Measurements from ENCODE around the gene ZSCAN30.

Gene ZSCAN30

DNA sequence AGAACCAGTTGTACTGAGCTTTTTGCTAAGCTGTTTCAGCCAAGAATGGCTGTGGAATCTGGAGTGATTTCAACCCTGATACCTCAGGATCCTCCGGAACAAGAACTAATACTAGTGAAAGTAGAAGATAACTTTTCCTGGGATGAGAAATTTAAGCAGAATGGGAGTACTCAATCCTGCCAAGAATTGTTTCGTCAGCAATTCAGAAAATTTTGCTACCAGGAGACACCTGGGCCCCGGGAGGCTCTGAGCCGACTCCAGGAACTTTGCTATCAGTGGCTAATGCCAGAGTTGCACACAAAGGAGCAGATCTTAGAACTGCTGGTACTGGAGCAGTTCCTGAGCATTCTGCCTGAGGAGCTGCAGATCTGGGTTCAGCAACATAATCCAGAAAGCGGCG is 47.6 kb downstream of the ZSCAN30 start:
- no peak overlapping the region for H3K4me3 ChIP-seq (ENCODE audit: low read depth, low read length)
- peaks cover 2% of the 10 kb centered on the region for H3K36me3 ChIP-seq (ENCODE audit: control insufficient read depth, insufficient read depth, low read length)

DNA sequence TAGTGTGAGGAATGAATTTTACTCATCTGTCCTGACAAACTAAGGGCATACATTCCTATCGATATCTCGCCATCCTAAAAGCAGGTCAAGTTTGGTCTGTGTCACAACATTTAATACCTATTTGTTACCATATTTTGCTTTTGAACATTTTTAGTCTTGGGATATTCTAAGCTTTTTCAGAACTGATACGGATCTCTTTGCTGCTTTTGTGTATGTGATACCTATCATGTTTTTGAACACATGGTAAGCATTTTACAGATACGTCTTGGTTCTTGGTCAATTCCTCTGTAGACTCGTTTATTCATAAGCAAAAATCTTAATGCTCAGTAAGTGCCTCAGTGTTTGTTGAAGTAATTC is 48.6 kb downstream of the ZSCAN30 start:
- Histone ChIP-seq H3K27ac (peak overlapping the region; percentile 97), H3K4me1 (no peaks in the 10 kb centered on the region), H3K4me2 (ENCODE audit: low read length) (peak overlapping the region; percentile 79), H3K36me3 (ENCODE audit: control insufficient read depth, insufficient read depth, low read length) (peaks cover 2% of the 10 kb centered on the region), H3K79me2 (peaks cover 3% of the 10 kb centered on the region), H3K4me3 (ENCODE audit: low read depth, low read length) (peak overlapping the region; percentile 92), H2AFZ (peak overlapping the region; percentile 96), H3K9me3 (ENCODE audit: control insufficient read depth, low read length) (no peaks in the 10 kb centered on the region), H3K27me3 (ENCODE audit: control insufficient read depth, insufficient read depth, low read length) (no peaks in the 10 kb centered on the region), H3K9ac (no peak overlapping the region)
- TF ChIP-seq, protein P1, sequence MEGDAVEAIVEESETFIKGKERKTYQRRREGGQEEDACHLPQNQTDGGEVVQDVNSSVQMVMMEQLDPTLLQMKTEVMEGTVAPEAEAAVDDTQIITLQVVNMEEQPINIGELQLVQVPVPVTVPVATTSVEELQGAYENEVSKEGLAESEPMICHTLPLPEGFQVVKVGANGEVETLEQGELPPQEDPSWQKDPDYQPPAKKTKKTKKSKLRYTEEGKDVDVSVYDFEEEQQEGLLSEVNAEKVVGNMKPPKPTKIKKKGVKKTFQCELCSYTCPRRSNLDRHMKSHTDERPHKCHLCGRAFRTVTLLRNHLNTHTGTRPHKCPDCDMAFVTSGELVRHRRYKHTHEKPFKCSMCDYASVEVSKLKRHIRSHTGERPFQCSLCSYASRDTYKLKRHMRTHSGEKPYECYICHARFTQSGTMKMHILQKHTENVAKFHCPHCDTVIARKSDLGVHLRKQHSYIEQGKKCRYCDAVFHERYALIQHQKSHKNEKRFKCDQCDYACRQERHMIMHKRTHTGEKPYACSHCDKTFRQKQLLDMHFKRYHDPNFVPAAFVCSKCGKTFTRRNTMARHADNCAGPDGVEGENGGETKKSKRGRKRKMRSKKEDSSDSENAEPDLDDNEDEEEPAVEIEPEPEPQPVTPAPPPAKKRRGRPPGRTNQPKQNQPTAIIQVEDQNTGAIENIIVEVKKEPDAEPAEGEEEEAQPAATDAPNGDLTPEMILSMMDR (IDR thresholded peaks at IDR 0.05): no peak

More for the DNA sequence above, 47.6 kb downstream of the ZSCAN30 start:
- H3K9ac ChIP-seq: no peak overlapping the region
- no peak overlapping the region for H3K27ac ChIP-seq
- H2AFZ ChIP-seq: no peak overlapping the region
- TF ChIP-seq, protein P1 (IDR thresholded peaks at IDR 0.05): no peak
- H3K4me1 ChIP-seq: no peaks in the 10 kb centered on the region
- H3K27me3 ChIP-seq (ENCODE audit: control insufficient read depth, insufficient read depth, low read length): no peaks in the 10 kb centered on the region
- H3K79me2 ChIP-seq: peaks cover 3% of the 10 kb centered on the region
- H3K4me2 ChIP-seq (ENCODE audit: low read length): no peak overlapping the region
- H3K9me3 ChIP-seq (ENCODE audit: control insufficient read depth, low read length): no peaks in the 10 kb centered on the region

DNA sequence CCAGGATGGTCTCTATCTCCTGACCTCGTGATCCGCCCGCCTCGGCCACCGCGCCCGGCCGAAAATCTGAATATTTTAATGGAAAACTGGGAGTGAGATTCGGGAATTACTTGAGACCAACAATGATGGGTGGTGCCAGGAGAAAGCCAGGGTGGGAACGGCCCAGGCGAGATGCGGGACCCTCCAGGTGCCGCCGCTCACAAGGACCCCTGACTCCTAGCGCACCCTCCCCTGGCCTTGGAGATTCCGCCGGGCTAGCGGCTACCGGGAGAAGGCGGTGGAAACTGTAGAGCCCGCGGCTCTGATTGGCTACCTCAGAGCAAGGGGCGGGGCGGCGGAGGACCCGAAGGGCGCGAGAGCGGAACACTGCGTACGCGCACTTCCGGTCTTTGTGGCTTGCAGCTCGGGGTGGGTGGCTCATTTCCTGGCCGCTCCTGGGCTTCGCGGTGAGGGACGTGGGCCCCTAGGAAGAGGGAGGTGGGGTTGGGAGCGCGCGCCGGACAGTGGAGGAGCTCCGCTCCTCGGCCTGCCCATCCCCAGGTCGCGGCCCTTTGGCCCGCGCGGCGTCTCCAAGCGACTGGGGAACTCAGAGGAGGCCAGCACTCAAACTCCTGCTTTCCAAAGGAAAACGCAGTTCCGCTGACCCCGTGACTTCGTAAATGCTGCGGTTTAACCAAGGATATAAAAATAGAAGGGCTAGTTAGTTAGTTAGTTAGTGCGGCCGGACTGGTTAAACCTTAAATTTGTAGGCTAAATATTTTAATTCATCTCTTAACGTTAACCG is 49.2 kb downstream of the ZSCAN30 start, which contains the start of gene ZNF397:
TSS of gene ZNF397 (plus strand) at position 371 of the 784 bp plus-strand sequence. CDS start 1,437 bp downstream, outside the sequence.
- H3K9ac ChIP-seq: peak within 1 kb of the TSS; percentile 68
- H3K27me3 ChIP-seq (ENCODE audit: control insufficient read depth, insufficient read depth, low read length): no peaks in the 10 kb centered on the region
- H3K9me3 ChIP-seq (ENCODE audit: control insufficient read depth, low read length): no peaks in the 10 kb centered on the region
- TF ChIP-seq, protein P1 (IDR thresholded peaks at IDR 0.05): no peak
- peak within 1 kb of the TSS; percentile 97 for H3K27ac ChIP-seq
- H3K4me3 ChIP-seq (ENCODE audit: low read depth, low read length): peak within 1 kb of the TSS; percentile 92
- no peaks in the 10 kb centered on the region for H3K4me1 ChIP-seq
- peaks cover 2% of the 10 kb centered on the region for H3K36me3 ChIP-seq (ENCODE audit: control insufficient read depth, insufficient read depth, low read length)
- H3K4me2 ChIP-seq (ENCODE audit: low read length): peak within 1 kb of the TSS; percentile 79
- peaks cover 3% of the 10 kb centered on the region for H3K79me2 ChIP-seq
- H2AFZ ChIP-seq: peak within 1 kb of the TSS; percentile 96

DNA sequence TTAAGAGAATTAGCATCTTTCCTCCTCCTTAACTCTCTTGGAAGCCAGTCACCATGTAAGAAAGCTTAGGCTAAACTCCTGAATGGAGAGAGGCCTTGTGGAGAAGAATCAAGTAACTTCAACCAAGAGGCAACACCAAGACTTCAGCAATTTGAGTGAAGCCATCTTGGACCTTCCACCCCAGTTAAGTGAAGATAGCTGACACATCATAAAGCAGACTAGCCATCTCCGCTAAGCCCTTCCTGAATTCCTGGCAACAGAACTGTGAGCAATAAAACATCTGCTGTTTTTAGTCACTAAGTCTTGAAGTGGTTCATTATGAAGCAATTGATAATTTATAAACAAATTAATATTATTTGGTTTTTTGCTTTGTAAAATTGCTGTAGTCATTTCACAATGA is 50.7 kb downstream of the ZSCAN30 start:
- H3K79me2 ChIP-seq: peaks cover 2% of the 10 kb centered on the region
- no peaks in the 10 kb centered on the region for H3K9me3 ChIP-seq (ENCODE audit: control insufficient read depth, low read length)
- peaks cover 2% of the 10 kb centered on the region for H3K36me3 ChIP-seq (ENCODE audit: control insufficient read depth, insufficient read depth, low read length)
- no peaks in the 10 kb centered on the region for H3K27me3 ChIP-seq (ENCODE audit: control insufficient read depth, insufficient read depth, low read length)
- H2AFZ ChIP-seq: peak overlapping the region; percentile 16
- no peaks in the 10 kb centered on the region for H3K4me1 ChIP-seq
- no peak overlapping the region for H3K4me3 ChIP-seq (ENCODE audit: low read depth, low read length)
- H3K27ac ChIP-seq: no peak overlapping the region
- TF ChIP-seq, protein P1 (IDR thresholded peaks at IDR 0.05): no peak
- H3K4me2 ChIP-seq (ENCODE audit: low read length): no peak overlapping the region
- no peak overlapping the region for H3K9ac ChIP-seq
